ENCODE measurements around the gene PRL. TPM values are rescaled to one million over a fixed set of nuclear protein-coding genes. Genes with fewer than 3 reads are reported as not detected.

The PRL gene
- total and polyA plus RNA-seq, 2 of the 8 experiments (the other 6 are each of a cell fraction or from before 2014, with no cell fraction given), result not detected

- no peak for TF ChIP-seq EP300 (IDR thresholded peaks at IDR 0.05; ENCODE audit: borderline replicate concordance in 1 of 2, low read depth in 2 of 2, low read length in 2 of 2)
These were observed 37.9 kb upstream of the PRL start (continued) for GRCh38 chr6:22334778-22335177.

GRCh38 chr6:22333802-22334201 lies 37.0 kb upstream of the PRL start:
- no peaks in the 10 kb centered on the region for H3K36me3 ChIP-seq (ENCODE audit: control insufficient read depth in 2 of 4, insufficient read depth in 4 of 4, low read length in 3 of 4)
- H3K79me2 ChIP-seq (ENCODE audit: control insufficient read depth in 1 of 2, insufficient read depth in 2 of 2, low read length in 2 of 2), result no peaks in the 10 kb centered on the region
- H2BK120ac ChIP-seq (replicated peaks; ENCODE audit: low read depth, low read length), result no peak overlapping the region
- H4K5ac ChIP-seq (ENCODE audit: insufficient read length, low read depth, low read length), result no peak overlapping the region
- no peak overlapping the region for H2AFZ ChIP-seq (ENCODE audit: low read length)
- no peak overlapping the region for H3K56ac ChIP-seq (replicated peaks; ENCODE audit: insufficient read length, low read depth, low read length)
- no peak overlapping the region for H2BK20ac ChIP-seq (ENCODE audit: low read length)
- no peak overlapping the region for H3K4ac ChIP-seq (replicated peaks; ENCODE audit: insufficient read length, low read depth, low read length)
- FAIRE-seq (no peak), DNase-seq (ENCODE audit: low read depth in 1 of 2, low spot score in 2 of 2) (no peak)
- H2BK12ac ChIP-seq (ENCODE audit: low read depth, low read length), result no peak overlapping the region
- no peak overlapping the region for H3K14ac ChIP-seq (ENCODE audit: insufficient read length)
- H2AK5ac ChIP-seq (ENCODE audit: low read depth, low read length), result no peak overlapping the region
- CTCF ChIA-PET (ENCODE audit: partially characterized antibody), result interaction anchor here (0.6 kb wide), 1 partner anchor 11 kb away, joined by 3 read pairs; no protein-coding TSS in a partner anchor
- no peaks in the 10 kb centered on the region for H4K20me1 ChIP-seq (replicated peaks in 1 of 2; ENCODE audit: control insufficient read depth in 1 of 2, insufficient read depth in 2 of 2, low read length in 2 of 2)
- no peaks in the 10 kb centered on the region for H3K23me2 ChIP-seq (ENCODE audit: low read depth, low read length)
- H3K4me1 ChIP-seq (replicated peaks in 1 of 4; ENCODE audit: control insufficient read depth in 3 of 4, insufficient read depth in 4 of 4, low read length in 3 of 4), result no peaks in the 10 kb centered on the region
- H3K9me3 ChIP-seq (ENCODE audit: insufficient read depth in 2 of 2, low read depth in 1 of 2, low read length in 1 of 2), result no peaks in the 10 kb centered on the region
- H3K4me2 ChIP-seq (ENCODE audit: insufficient read depth in 1 of 2, low read depth in 2 of 2, low read length in 2 of 2), result no peak overlapping the region
- H3K18ac ChIP-seq (ENCODE audit: extremely low read depth, low read length), result no peak overlapping the region
- H4K91ac ChIP-seq (replicated peaks; ENCODE audit: insufficient read length, low read length), result no peak overlapping the region
- H3K4me3 ChIP-seq (ENCODE audit: extremely low read depth in 1 of 4, insufficient read depth in 2 of 4, low read depth in 3 of 4, low read length in 4 of 4), result no peak overlapping the region
- H4K8ac ChIP-seq (ENCODE audit: extremely low read depth, insufficient read depth, low read length), result no peak overlapping the region
- H3K27ac ChIP-seq (ENCODE audit: low read depth, low read length), result no peak overlapping the region
- no peak overlapping the region for H2BK15ac ChIP-seq (ENCODE audit: low read length)
- no peak overlapping the region for H2BK5ac ChIP-seq (ENCODE audit: low read depth, low read length)
- H3K23ac ChIP-seq (ENCODE audit: insufficient read length), result no peak overlapping the region
- H3K79me1 ChIP-seq (ENCODE audit: low read depth, low read length), result no peaks in the 10 kb centered on the region
- POLR2A ChIA-PET (ENCODE audit: partially characterized antibody), result no interaction called here
- H3K9ac ChIP-seq (replicated peaks in 1 of 4; ENCODE audit: extremely low read depth in 1 of 4, low read depth in 3 of 4, low read length in 3 of 4), result no peak overlapping the region
- no peaks in the 10 kb centered on the region for H3K27me3 ChIP-seq (replicated peaks in 1 of 4; ENCODE audit: control insufficient read depth in 3 of 4, extremely low read depth in 1 of 4, insufficient read depth in 3 of 4, low read length in 3 of 4)
- TF ChIP-seq SAP30 (IDR thresholded peaks at IDR 0.05; ENCODE audit: insufficient read depth, insufficient replicate concordance, low read length), result no peak
- TF ChIP-seq GABPA (IDR thresholded peaks at IDR 0.05; ENCODE audit: borderline replicate concordance, insufficient read depth, low read length), result no peak
